Measurements from ENCODE around the gene KIF4A. TPM values are rescaled to one million over a fixed set of nuclear protein-coding genes. Genes with fewer than 3 reads are reported as not detected.

Gene KIF4A
- total RNA-seq, 4 donors from 2014 or later = 0.06 to 0.42 (median 0.37) TPM

DNA sequence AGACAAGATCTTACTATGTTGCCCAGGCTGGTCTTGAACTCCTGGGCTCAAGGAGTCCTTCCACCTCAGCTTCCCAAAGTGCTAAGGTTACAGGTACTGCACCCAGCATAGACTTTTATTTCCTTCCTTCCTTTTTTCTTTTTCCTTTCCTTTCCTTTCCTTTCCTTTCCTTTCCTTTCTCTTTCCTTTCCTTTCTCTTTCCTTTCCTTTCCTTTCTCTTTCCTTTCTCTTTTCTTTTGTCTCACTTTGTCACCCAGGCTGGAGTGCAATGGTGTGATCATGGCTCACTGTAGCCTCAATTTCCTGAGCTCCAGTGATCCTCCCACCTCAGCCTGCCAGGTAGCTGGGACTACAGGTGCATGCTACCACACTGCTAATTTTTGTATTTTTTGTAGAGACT is 174.1 kb downstream of the KIF4A start:
- no peaks in the 10 kb centered on the region for H3K9me3 ChIP-seq
- no peak for DNase-seq (ENCODE audit: extremely low spot score)
- H3K27me3 ChIP-seq = no peaks in the 10 kb centered on the region
- H3K36me3 ChIP-seq = no peaks in the 10 kb centered on the region
- TF ChIP-seq POLR2A (IDR thresholded peaks at IDR 0.05; ENCODE audit: low read depth) (no peak), POLR2AphosphoS5 (IDR thresholded peaks at IDR 0.05) (no peak), EP300 (IDR thresholded peaks at IDR 0.05) (no peak)
- TF ChIP-seq, protein P1, sequence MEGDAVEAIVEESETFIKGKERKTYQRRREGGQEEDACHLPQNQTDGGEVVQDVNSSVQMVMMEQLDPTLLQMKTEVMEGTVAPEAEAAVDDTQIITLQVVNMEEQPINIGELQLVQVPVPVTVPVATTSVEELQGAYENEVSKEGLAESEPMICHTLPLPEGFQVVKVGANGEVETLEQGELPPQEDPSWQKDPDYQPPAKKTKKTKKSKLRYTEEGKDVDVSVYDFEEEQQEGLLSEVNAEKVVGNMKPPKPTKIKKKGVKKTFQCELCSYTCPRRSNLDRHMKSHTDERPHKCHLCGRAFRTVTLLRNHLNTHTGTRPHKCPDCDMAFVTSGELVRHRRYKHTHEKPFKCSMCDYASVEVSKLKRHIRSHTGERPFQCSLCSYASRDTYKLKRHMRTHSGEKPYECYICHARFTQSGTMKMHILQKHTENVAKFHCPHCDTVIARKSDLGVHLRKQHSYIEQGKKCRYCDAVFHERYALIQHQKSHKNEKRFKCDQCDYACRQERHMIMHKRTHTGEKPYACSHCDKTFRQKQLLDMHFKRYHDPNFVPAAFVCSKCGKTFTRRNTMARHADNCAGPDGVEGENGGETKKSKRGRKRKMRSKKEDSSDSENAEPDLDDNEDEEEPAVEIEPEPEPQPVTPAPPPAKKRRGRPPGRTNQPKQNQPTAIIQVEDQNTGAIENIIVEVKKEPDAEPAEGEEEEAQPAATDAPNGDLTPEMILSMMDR (IDR thresholded peaks at IDR 0.05) = no peak
- no peak overlapping the region for H3K4me3 ChIP-seq
- H3K4me1 ChIP-seq = peaks cover 0 to 6% (median 0%) of the 10 kb centered on the region in 4 donors
- intact Hi-C loops (cut with DNase I) = no loop called here
- H3K27ac ChIP-seq (replicated peaks in 1 of 4) = no peak overlapping the region

- Histone ChIP-seq H3K4me1 (peaks cover 0 to 6% (median 0%) of the 10 kb centered on the region in 4 donors), H3K27ac (replicated peaks in 1 of 4) (no peak overlapping the region), H3K36me3 (no peaks in the 10 kb centered on the region), H3K27me3 (no peaks in the 10 kb centered on the region), H3K4me3 (no peak overlapping the region), H3K9me3 (no peaks in the 10 kb centered on the region)
- DNase-seq (ENCODE audit: extremely low spot score) = no peak
- intact Hi-C loops (cut with DNase I) = no loop called here
- TF ChIP-seq EP300 (IDR thresholded peaks at IDR 0.05) (no peak), POLR2AphosphoS5 (IDR thresholded peaks at IDR 0.05) (no peak)
These were observed 177.1 kb downstream of the KIF4A start for GRCh38 chrX:70466968-70467367.

GRCh38 chrX:70468709-70469108 is 178.8 kb downstream of the KIF4A start:
- Histone ChIP-seq H3K9me3 (no peaks in the 10 kb centered on the region), H3K36me3 (no peaks in the 10 kb centered on the region), H3K4me3 (no peak overlapping the region), H3K27me3 (no peaks in the 10 kb centered on the region), H3K27ac (replicated peaks in 1 of 4) (no peak overlapping the region), H3K4me1 (peaks cover 0 to 6% (median 0%) of the 10 kb centered on the region in 4 donors)
- TF ChIP-seq, protein P1 (IDR thresholded peaks at IDR 0.05) = no peak
- no peak for TF ChIP-seq EP300 (IDR thresholded peaks at IDR 0.05)
- TF ChIP-seq POLR2A (IDR thresholded peaks at IDR 0.05; ENCODE audit: low read depth) = no peak
- no peak for TF ChIP-seq POLR2AphosphoS5 (IDR thresholded peaks at IDR 0.05)
- intact Hi-C loops (cut with DNase I) = no loop called here
- no peak for DNase-seq (ENCODE audit: extremely low spot score)
- 69% methylated on average over 1 of the region's 1 CpG for WGBS

Small RNA genes lying within 50 kb of the gene (small RNA-seq; reads per million reads assigned to genes)
- gene RNA5SP507 (0 reads per million in 3 donors), gene RNU4-81P (0 reads per million in 3 donors), gene RNY4P23 (2.7 to 48.8 (median 3.7) reads per million in 3 donors)

Other genes with a start within 250 kb of the KIF4A start
- not detected for gene AWAT2, start 240.2 kb upstream of the KIF4A start, total RNA-seq
- gene OTUD6A, start 227.6 kb upstream of the KIF4A start, total RNA-seq = not detected
- gene IGBP1, start 156.7 kb upstream of the KIF4A start, total RNA-seq = 10 to 100 TPM; 48.2 to 69.0 (median 60.6) TPM
- gene DGAT2L6, start 112.6 kb upstream of the KIF4A start, total RNA-seq = not detected
- not detected for gene AWAT1, start 55.4 kb upstream of the KIF4A start, total RNA-seq
- gene P2RY4, start 29.9 kb upstream of the KIF4A start, total RNA-seq = 1 to 10 TPM in 1 of 4 donors, under 1 TPM in 1, not detected in 2; 0.23 to 1.2 TPM
- gene ARR3, start 21.8 kb upstream of the KIF4A start, total RNA-seq = not detected
- gene RAB41, start 7.9 kb upstream of the KIF4A start, total RNA-seq = not detected
- 10 to 100 TPM; 26.0 to 32.9 (median 29.4) TPM for gene PDZD11, start 177 bp upstream of the KIF4A start, total RNA-seq
- not detected for gene GDPD2, start 133.2 kb downstream of the KIF4A start, total RNA-seq
- 10 to 100 TPM; 21.7 to 27.0 (median 22.5) TPM for gene DLG3, start 154.7 kb downstream of the KIF4A start, total RNA-seq